A549 (cell line): ENCODE measurements around the gene BMAL1. TPM values are rescaled to one million over a fixed set of nuclear protein-coding genes. Genes with fewer than 3 reads are reported as not detected.

Experiments
- ATAC-seq, 2 experiments: fragments of 200-7000 bp in 1 of 2; fragments of >200 bp in 1 of 2; cut with Nextera tagmentation in 1 of 2; cut with Tn5 transposase in 1 of 2; 3 replicates each; pipeline versions ENCODE4 v1.8.0 to v1.9.1; 2018 to 2020; ENCODE audit warnings: mild to moderate bottlenecking in 1 of 2, moderate library complexity in 1 of 2
- CTCF ChIA-PET: fragments of 300-600 bp; sonication (Branson Sonifier 250); formaldehyde crosslinking; extraction: SDS; loops from one replicate; lab custom pipeline; 2021; ENCODE audit warnings: antibody characterized with exemption, inconsistent platforms; lab: Yijun Ruan, JAX
- POLR2A ChIA-PET: fragments of 350-600 bp; formaldehyde crosslinking; extraction: SDS; loops from one replicate; lab custom pipeline; 2021; ENCODE audit warnings: antibody characterized with exemption, inconsistent platforms; lab: Yijun Ruan, JAX
- DNase-seq, 2 experiments: peaks; one replicate each; pipeline versions ENCODE4 v3.0.0 to v3.0.0-alpha.2; 2011 to 2016; ENCODE audit warnings: low read depth in 1 of 2, low spot score in 1 of 2
- FAIRE-seq: peaks from 2 replicates; lab custom pipeline; 2011; peaks lifted over from hg19 to GRCh38; lab: Jason Lieb, UNC
- H3K27ac ChIP-seq, 2 experiments: fragments of >200 bp; sonication (Bioruptor Twin); formaldehyde crosslinking; 3 replicates each; pipeline ENCODE4 v1.5.1; 2016 to 2017
- H3K4me1 ChIP-seq: fragments of >200 bp; sonication (Bioruptor Twin); formaldehyde crosslinking; 3 replicates; pipeline ENCODE4 v1.6.1; 2016
- H3K4me2 ChIP-seq: fragments of >200 bp; sonication (Bioruptor Twin); formaldehyde crosslinking; 3 replicates; pipeline ENCODE4 v1.6.1; 2016
- H3K4me3 ChIP-seq: fragments of >200 bp; sonication (Bioruptor Twin); formaldehyde crosslinking; 3 replicates; pipeline ENCODE4 v1.5.1; 2016
- H3K9me3 ChIP-seq: fragments of >200 bp; sonication (Bioruptor Twin); formaldehyde crosslinking; 3 replicates; pipeline ENCODE4 v1.6.1; 2016
- BHLHE40 ChIP-seq: IDR thresholded peaks from 2 replicates; pipeline ENCODE4 v1.6.1; 2012; ENCODE audit warnings: low read depth, low read length, inconsistent platforms
- CBX2 ChIP-seq: fragments of 200-600 bp; sonication (generic); IDR thresholded peaks from 2 replicates; pipeline ENCODE4 v1.6.1; 2016; ENCODE audit warnings: low read depth, mild to moderate bottlenecking, borderline replicate concordance
- CBX8 ChIP-seq: fragments of 200-600 bp; sonication (generic); IDR thresholded peaks from 2 replicates; pipeline ENCODE4 v1.6.1; 2016
- CEBPB ChIP-seq, 2 experiments: fragments of >200 bp in 1 of 2; sonication (Bioruptor Twin) in 1 of 2; formaldehyde crosslinking in 1 of 2; IDR thresholded peaks; 2 replicates each; pipeline ENCODE4 v1.6.1; 2012 to 2016
- CHD4 ChIP-seq: fragments of 200-600 bp; sonication (generic); IDR thresholded peaks from 2 replicates; pipeline ENCODE4 v1.6.1; 2016; ENCODE audit warnings: antibody characterized with exemption, mild to moderate bottlenecking, borderline replicate concordance
- EHF ChIP-seq: fragments of 250-450 bp; sonication (Bioruptor Pico); IDR thresholded peaks from 2 replicates; pipeline ENCODE4 v1.5.0; 2020; ENCODE audit warnings: mild to moderate bottlenecking
- EP300 ChIP-seq, 2 experiments: fragments of >200 bp; sonication (Bioruptor Twin); formaldehyde crosslinking; IDR thresholded peaks; 2 replicates in 1 of 2; 3 replicates in 1 of 2; pipeline ENCODE4 v1.6.1; 2016 to 2017
- FOSB ChIP-seq: fragments of 250-450 bp; sonication (Bioruptor Pico); IDR thresholded peaks from 2 replicates; pipeline ENCODE4 v1.5.0; 2020; ENCODE audit warnings: mild to moderate bottlenecking, moderate library complexity
- FOXS1 ChIP-seq: fragments of 250-450 bp; sonication (Bioruptor Pico); IDR thresholded peaks from 2 replicates; pipeline ENCODE4 v1.5.0; 2020; ENCODE audit warnings: mild to moderate bottlenecking, moderate library complexity
- HOXA7 ChIP-seq: fragments of 250-450 bp; sonication (Bioruptor Pico); IDR thresholded peaks from 2 replicates; pipeline ENCODE4 v1.5.0; 2020; ENCODE audit warnings: mild to moderate bottlenecking, moderate library complexity
- MAFK ChIP-seq: fragments of 450-650 bp; IDR thresholded peaks from 2 replicates; pipeline ENCODE4 v1.6.1; 2014; ENCODE audit not compliant: partially characterized antibody
- MAZ ChIP-seq: fragments of 150-350 bp; IDR thresholded peaks from 2 replicates; pipeline ENCODE4 v1.6.1; 2014; ENCODE audit warnings: antibody characterized with exemption, low read depth, low read length, borderline replicate concordance
- NFE2L2 ChIP-seq: fragments of 150-350 bp; conservative IDR thresholded peaks from 2 replicates; pipeline ENCODE4 v1.6.1; 2014; ENCODE audit warnings: low read length
- RARB ChIP-seq: fragments of 250-450 bp; sonication (Bioruptor Pico); IDR thresholded peaks from 2 replicates; pipeline ENCODE4 v1.8.0; 2021; ENCODE audit warnings: mild to moderate bottlenecking, moderate library complexity
- RCOR1 ChIP-seq: fragments of 150-350 bp; IDR thresholded peaks from 2 replicates; pipeline ENCODE4 v1.6.1; 2014; ENCODE audit warnings: antibody characterized with exemption, low read length, low read depth
- RFX5 ChIP-seq: fragments of 450-650 bp; IDR thresholded peaks from 2 replicates; pipeline ENCODE4 v1.7.1; 2014; ENCODE audit warnings: antibody characterized with exemption, mild to moderate bottlenecking, moderate library complexity
- SMC3 ChIP-seq: fragments of >200 bp; sonication (Bioruptor Twin); formaldehyde crosslinking; IDR thresholded peaks from 3 replicates; pipeline ENCODE4 v1.6.1; 2018; ENCODE audit warnings: inconsistent platforms
- TFCP2L1 ChIP-seq: fragments of 250-450 bp; sonication (Bioruptor Pico); IDR thresholded peaks from 2 replicates; pipeline ENCODE4 v1.5.0; 2021; ENCODE audit warnings: mild to moderate bottlenecking
- TP53 ChIP-seq: fragments of 250-450 bp; sonication (Bioruptor Pico); IDR thresholded peaks from 2 replicates; pipeline ENCODE4 v1.5.0; 2021; ENCODE audit warnings: mild to moderate bottlenecking, moderate library complexity
- ZC3H11A ChIP-seq: fragments of 450-650 bp; IDR thresholded peaks from 2 replicates; pipeline ENCODE4 v1.6.1; 2014; ENCODE audit warnings: antibody characterized with exemption, mild to moderate bottlenecking
- ZSCAN20 ChIP-seq: fragments of 250-450 bp; sonication (Bioruptor Pico); IDR thresholded peaks from 2 replicates; pipeline ENCODE4 v1.8.0; 2022; ENCODE audit warnings: mild to moderate bottlenecking, moderate library complexity
- WGBS: methylation state at CpG from one replicate; pipeline ENCODE4 v1.1.6; 2017; ENCODE audit errors: missing lambda C conversion rate; 5-methylcytosine and 5-hydroxymethylcytosine counted together
- polyA plus RNA-seq, 4 experiments: library from polyadenylated mRNA; depleted of rRNA in 3 of 4; stranded (reverse); fragments of >200 nt; fragmentation: RNase III in 1 of 4; extraction: RNeasy Plus Mini Kit Qiagen cat#74134 plus additional on column Dnase treatment in 1 of 4; gene quantifications; 2 replicates in 3 of 4; 3 replicates in 1 of 4; pipeline ENCODE4 v1.2.3, GENCODE V29; 2011 to 2017
- TF ChIP-seq, protein P1 (sequence below): IDR thresholded peaks from 2 replicates; pipeline ENCODE4 v1.6.1; 2012; ENCODE audit warnings: low read depth, borderline replicate concordance
- TF ChIP-seq, protein P2 (sequence below): fragments of 450-650 bp; IDR thresholded peaks from 2 replicates; pipeline ENCODE4 v1.6.1; 2014; ENCODE audit warnings: antibody characterized with exemption
- TF ChIP-seq, protein P3 (sequence below): fragments of 250-450 bp; sonication (Bioruptor Pico); IDR thresholded peaks from 2 replicates; pipeline ENCODE4 v1.5.0; 2020; ENCODE audit warnings: low read depth, mild to moderate bottlenecking, moderate library complexity
- TF ChIP-seq, protein P4 (sequence below): fragments of 200-600 bp; sonication (generic); IDR thresholded peaks from 2 replicates; pipeline ENCODE4 v1.6.1; 2016; ENCODE audit warnings: antibody characterized with exemption, mild to moderate bottlenecking, moderate library complexity

Gene BMAL1
- polyA plus RNA-seq, 2 of the 4 experiments (the other 2 are of a cell fraction): 28.6 to 29.2 TPM

DNA sequence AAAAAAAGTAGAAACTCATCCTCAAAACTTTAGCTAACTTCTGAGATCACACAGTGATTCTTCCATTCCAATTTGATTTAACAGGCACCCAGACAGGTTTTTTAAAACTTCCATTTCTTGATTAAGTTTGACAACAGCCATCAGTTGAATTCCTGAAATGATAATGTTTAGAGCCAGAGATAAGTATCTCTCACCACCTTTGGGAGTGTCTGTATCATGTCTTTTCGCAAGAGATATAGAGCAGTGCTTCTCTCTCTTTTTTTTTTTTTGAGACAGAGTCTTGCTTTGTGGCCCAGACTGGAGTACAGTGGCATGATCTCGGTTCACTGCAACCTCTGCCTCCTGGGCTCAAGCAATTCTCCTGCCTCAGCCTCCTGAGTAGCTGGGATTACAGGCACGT, 41.7 kb upstream of the BMAL1 start:
- DNase-seq (no peak), ATAC-seq (no peak), FAIRE-seq (no peak)
- ChIA-PET POLR2A (no interaction called here), CTCF (interaction anchor here (0.8 to 4.3 kb wide), 6 partner anchors 9 to 120 kb away, joined by 3 to 77 read pairs (median 4); no protein-coding TSS in a partner anchor)
- Histone ChIP-seq H3K4me3 (no peak overlapping the region), H3K9me3 (peaks cover 10% of the 10 kb centered on the region; the same call in 1 of the 3 replicates), H3K27ac (no peak overlapping the region), H3K4me1 (0 out of 3 replicates have a peak, but pooled peaks cover 2% of the 10 kb centered on the region), H3K4me2 (no peak overlapping the region)
- 73% methylated on average over 3 of the region's 3 CpGs for WGBS
- TF ChIP-seq ZSCAN20 (CRISPR knock-in tag) (no peak), CBX8 (no peak), RARB (CRISPR knock-in tag) (no peak), FOXS1 (no peak), CEBPB (IDR thresholded peaks at IDR 0.05) (no peak), RFX5 (no peak), CHD4 (no peak), MAFK (no peak), BHLHE40 (no peak), MAZ (no peak), TFCP2L1 (CRISPR knock-in tag) (no peak), CBX2 (no peak), EP300 (IDR thresholded peaks at IDR 0.05) (no peak), TP53 (CRISPR knock-in tag) (no peak), ZC3H11A (no peak), NFE2L2 (no peak)
- TF ChIP-seq, protein P1, sequence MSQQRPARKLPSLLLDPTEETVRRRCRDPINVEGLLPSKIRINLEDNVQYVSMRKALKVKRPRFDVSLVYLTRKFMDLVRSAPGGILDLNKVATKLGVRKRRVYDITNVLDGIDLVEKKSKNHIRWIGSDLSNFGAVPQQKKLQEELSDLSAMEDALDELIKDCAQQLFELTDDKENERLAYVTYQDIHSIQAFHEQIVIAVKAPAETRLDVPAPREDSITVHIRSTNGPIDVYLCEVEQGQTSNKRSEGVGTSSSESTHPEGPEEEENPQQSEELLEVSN: no peak
- TF ChIP-seq, protein P2, sequence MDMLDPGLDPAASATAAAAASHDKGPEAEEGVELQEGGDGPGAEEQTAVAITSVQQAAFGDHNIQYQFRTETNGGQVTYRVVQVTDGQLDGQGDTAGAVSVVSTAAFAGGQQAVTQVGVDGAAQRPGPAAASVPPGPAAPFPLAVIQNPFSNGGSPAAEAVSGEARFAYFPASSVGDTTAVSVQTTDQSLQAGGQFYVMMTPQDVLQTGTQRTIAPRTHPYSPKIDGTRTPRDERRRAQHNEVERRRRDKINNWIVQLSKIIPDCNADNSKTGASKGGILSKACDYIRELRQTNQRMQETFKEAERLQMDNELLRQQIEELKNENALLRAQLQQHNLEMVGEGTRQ: no peak

DNA sequence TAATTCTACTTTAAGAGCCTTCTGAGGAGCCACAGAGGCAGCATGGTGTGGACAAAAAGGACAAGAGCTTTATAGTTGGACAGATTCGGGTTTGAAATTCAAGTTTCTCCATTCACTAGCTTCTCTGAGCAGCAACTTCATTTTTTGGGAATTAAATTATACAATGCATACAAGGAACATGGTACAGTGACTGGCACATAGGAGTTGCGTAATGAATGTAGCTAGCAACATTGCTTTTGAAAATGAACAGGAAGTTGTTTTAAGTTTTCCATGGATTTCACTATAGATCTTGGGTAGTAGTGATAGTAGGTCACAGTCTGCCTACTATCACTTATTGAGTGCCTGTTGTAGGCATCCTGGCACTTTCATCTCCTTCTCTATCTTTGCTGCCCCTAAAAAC, 41.0 kb upstream of the BMAL1 start:
- H3K4me1 ChIP-seq: 0 out of 3 replicates have a peak, but pooled peaks cover 2% of the 10 kb centered on the region
- CTCF ChIA-PET: interaction anchor here (0.9 to 4.3 kb wide), 7 partner anchors 8 to 116 kb away, joined by 3 to 77 read pairs (median 6); no protein-coding TSS in a partner anchor
- H3K4me3 ChIP-seq: no peak overlapping the region
- no peak for ATAC-seq
- no peak overlapping the region for H3K4me2 ChIP-seq
- WGBS: 43% methylated on average over 2 of the region's 2 CpGs
- no peak for TF ChIP-seq FOSB (CRISPR knock-in tag)
- TF ChIP-seq, protein P2: no peak
- TF ChIP-seq MAFK: no peak
- TF ChIP-seq, protein P3, sequence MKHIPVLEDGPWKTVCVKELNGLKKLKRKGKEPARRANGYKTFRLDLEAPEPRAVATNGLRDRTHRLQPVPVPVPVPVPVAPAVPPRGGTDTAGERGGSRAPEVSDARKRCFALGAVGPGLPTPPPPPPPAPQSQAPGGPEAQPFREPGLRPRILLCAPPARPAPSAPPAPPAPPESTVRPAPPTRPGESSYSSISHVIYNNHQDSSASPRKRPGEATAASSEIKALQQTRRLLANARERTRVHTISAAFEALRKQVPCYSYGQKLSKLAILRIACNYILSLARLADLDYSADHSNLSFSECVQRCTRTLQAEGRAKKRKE (CRISPR knock-in tag): no peak
- no peak for TF ChIP-seq EHF (CRISPR knock-in tag)
- TF ChIP-seq, protein P4, sequence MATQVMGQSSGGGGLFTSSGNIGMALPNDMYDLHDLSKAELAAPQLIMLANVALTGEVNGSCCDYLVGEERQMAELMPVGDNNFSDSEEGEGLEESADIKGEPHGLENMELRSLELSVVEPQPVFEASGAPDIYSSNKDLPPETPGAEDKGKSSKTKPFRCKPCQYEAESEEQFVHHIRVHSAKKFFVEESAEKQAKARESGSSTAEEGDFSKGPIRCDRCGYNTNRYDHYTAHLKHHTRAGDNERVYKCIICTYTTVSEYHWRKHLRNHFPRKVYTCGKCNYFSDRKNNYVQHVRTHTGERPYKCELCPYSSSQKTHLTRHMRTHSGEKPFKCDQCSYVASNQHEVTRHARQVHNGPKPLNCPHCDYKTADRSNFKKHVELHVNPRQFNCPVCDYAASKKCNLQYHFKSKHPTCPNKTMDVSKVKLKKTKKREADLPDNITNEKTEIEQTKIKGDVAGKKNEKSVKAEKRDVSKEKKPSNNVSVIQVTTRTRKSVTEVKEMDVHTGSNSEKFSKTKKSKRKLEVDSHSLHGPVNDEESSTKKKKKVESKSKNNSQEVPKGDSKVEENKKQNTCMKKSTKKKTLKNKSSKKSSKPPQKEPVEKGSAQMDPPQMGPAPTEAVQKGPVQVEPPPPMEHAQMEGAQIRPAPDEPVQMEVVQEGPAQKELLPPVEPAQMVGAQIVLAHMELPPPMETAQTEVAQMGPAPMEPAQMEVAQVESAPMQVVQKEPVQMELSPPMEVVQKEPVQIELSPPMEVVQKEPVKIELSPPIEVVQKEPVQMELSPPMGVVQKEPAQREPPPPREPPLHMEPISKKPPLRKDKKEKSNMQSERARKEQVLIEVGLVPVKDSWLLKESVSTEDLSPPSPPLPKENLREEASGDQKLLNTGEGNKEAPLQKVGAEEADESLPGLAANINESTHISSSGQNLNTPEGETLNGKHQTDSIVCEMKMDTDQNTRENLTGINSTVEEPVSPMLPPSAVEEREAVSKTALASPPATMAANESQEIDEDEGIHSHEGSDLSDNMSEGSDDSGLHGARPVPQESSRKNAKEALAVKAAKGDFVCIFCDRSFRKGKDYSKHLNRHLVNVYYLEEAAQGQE: no peak
- no peak for TF ChIP-seq SMC3
- no peak for TF ChIP-seq RCOR1
- TF ChIP-seq TP53 (CRISPR knock-in tag): no peak
- no peak for TF ChIP-seq HOXA7
- peaks cover 10% of the 10 kb centered on the region; the same call in 1 of the 3 replicates for H3K9me3 ChIP-seq
- no peak for DNase-seq
- peak; percentile 18 for FAIRE-seq
- no peak overlapping the region for H3K27ac ChIP-seq
- POLR2A ChIA-PET: no interaction called here
